Type B pancreatic cell (in vitro differentiated cells): ENCODE results near the gene VRK2. TPM values are rescaled to one million over a fixed set of nuclear protein-coding genes. Genes with fewer than 3 reads are reported as not detected.

ENCODE experiments used
- DNase-seq: peaks from one replicate; pipeline ENCODE4 v3.0.0; 2021; ENCODE audit warnings: mixed read lengths; ENCODE audit not compliant: unreplicated experiment; ENCODE audit errors: extremely low spot score
- H3K27ac Mint-ChIP-seq: 2 replicates; pipeline ENCODE4 v1.8.0; 2021; ENCODE audit warnings: mild to moderate bottlenecking, mixed read lengths
- H3K27me3 Mint-ChIP-seq: 2 replicates; pipeline ENCODE4 v1.8.0; 2021; ENCODE audit warnings: mixed read lengths
- H3K36me3 Mint-ChIP-seq: 2 replicates; pipeline ENCODE4 v1.8.0; 2021; ENCODE audit warnings: mixed read lengths
- H3K4me1 Mint-ChIP-seq: one replicate; pipeline ENCODE4 v1.8.0; 2021; ENCODE audit warnings: mixed read lengths; ENCODE audit not compliant: unreplicated experiment
- H3K4me3 Mint-ChIP-seq: 2 replicates; pipeline ENCODE4 v1.8.0; 2021; ENCODE audit warnings: mild to moderate bottlenecking, mixed read lengths
- H3K9me3 Mint-ChIP-seq: 2 replicates; pipeline ENCODE4 v1.8.0; 2021; ENCODE audit warnings: mixed read lengths
- CTCF ChIP-seq: fragments of 200-600 bp; sonication (generic); conservative IDR thresholded peaks from 2 replicates; pipeline ENCODE4 v1.5.0; 2021; ENCODE audit warnings: antibody characterized with exemption, mild to moderate bottlenecking
- total RNA-seq: library from RNA; stranded (reverse); gene quantifications from 2 replicates; pipeline ENCODE4 v1.2.1, GENCODE V29; 2021; ENCODE audit warnings: low replicate concordance

Gene VRK2
- total RNA-seq, 1 donor from 2014 or later = 17.7 TPM

DNA sequence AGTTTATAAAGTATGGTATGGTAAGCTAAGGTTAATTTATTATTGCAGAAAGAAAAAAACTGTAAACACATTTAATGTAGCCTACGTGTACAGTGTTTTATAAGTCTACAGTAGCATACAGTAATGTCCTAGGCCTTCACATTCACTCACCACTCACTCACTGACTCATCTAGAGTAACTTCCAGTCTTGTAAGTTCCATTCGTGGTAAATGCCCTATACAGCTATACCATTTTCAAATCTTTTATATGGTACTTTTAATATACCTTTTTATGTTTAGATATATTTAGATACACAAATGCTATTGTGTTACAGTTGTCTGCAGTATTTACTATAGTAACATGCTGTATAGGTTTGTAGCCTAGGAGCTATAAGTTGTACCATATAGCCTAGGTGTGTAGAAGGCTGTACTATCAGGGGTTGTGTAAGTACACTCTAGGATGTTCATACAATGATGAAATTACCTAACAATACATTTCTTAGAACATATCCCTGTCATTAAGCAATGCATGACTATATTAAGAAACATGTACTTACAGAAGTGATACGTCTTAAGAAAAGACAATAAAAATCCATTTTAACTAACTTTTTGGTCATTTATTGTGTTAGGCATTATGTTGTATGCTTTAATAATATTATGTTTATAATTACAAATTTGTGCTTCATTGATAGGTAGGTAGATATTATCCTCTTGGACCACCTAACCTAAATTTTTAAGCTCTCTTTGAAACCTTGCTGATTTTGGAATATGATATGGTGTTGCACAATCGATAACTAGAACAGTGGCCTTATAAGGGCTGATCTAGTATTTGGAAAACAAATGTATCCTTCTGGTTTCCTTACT, 51.9 kb downstream of the VRK2 start:
- H3K9me3 Mint-ChIP-seq = no peaks in the 10 kb centered on the region
- no peaks in the 10 kb centered on the region for H3K4me1 Mint-ChIP-seq
- H3K27ac Mint-ChIP-seq = no peak overlapping the region
- no peak for TF ChIP-seq CTCF
- no peaks in the 10 kb centered on the region for H3K27me3 Mint-ChIP-seq
- H3K4me3 Mint-ChIP-seq = no peak overlapping the region
- H3K36me3 Mint-ChIP-seq = no peaks in the 10 kb centered on the region
- DNase-seq = no peak

GRCh38 chr2:58099096-58099769, 52.6 kb downstream of the VRK2 start:
- Mint-ChIP-seq H3K36me3 (no peaks in the 10 kb centered on the region), H3K4me1 (no peaks in the 10 kb centered on the region), H3K27ac (no peak overlapping the region), H3K4me3 (no peak overlapping the region), H3K9me3 (no peaks in the 10 kb centered on the region), H3K27me3 (no peaks in the 10 kb centered on the region)
- DNase-seq = no peak
- TF ChIP-seq CTCF = no peak

GRCh38 chr2:58101500-58101899, 54.9 kb downstream of the VRK2 start:
- no peak for DNase-seq

DNA sequence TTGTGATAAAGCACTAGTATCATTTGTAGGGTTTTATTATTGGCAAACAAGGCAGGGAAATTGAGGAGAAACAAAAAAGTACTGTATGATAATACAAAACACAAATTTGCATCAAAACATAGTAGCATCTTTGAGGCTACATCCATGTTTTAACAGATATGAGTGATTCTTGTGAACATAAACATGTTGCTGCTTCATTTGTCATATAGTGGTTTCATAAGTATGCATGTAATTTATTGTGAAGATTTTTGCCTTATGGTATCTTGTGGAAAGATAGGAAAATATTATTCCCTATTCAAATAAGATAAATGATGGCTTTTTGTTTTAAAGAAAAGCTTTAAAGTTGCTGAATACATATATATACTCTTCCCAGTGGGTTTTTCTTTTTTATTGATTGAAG, 60.3 kb downstream of the VRK2 start:
- peaks cover 4% of the 10 kb centered on the region for H3K4me1 Mint-ChIP-seq
- no peaks in the 10 kb centered on the region for H3K27me3 Mint-ChIP-seq
- DNase-seq = no peak
- TF ChIP-seq CTCF = no peak
- H3K9me3 Mint-ChIP-seq = no peaks in the 10 kb centered on the region
- no peak overlapping the region for H3K27ac Mint-ChIP-seq
- H3K36me3 Mint-ChIP-seq = peaks cover 6% of the 10 kb centered on the region
- H3K4me3 Mint-ChIP-seq = no peak overlapping the region

More at GRCh38 chr2:58101500-58101899, 54.9 kb downstream of the VRK2 start:
- Mint-ChIP-seq H3K9me3 (no peaks in the 10 kb centered on the region), H3K27ac (no peak overlapping the region), H3K27me3 (no peaks in the 10 kb centered on the region), H3K36me3 (no peaks in the 10 kb centered on the region), H3K4me1 (no peaks in the 10 kb centered on the region), H3K4me3 (no peak overlapping the region)
- TF ChIP-seq CTCF = no peak

DNA sequence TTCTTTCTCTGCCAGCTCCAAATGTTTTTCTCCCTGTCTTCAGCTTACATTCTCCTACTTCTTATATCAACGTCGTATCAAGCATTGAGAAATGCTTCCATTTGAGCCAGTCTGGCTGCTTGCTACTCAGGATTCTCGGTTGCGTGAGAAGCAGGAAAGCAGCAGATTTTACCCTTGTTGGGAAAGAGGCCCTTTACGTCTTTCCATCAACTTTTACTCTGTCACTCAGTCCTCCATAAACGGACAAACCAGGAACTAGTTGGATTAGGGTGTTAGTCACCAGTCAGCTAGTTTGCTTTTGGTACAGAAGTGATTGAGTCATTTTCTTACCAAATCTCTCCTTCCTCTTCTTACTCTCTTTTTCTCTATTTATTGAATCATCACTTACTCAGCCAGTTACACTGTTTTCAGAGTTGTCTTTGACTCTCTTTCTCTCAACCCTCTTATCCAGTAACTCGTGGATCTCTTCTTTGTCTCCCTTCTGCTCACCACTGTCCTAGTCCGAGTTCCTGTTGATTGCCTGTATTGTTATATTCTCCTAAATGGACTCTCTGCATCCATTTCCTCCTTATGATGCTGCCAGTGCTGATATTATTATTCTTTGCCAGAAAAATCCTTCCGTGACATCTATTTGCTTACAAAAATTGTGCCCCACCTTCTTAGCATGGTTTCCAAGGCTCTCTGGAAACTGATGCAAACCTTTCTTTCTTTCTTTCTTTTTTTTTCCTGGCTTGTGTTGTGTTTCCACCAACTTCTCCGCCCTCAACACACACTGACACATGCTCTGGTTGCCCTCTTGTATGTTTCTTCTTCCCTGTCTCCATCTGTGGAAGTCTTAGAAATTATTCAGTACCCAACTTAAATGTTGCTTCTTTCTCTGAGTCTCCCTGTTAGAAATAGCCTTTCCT, 61.5 kb downstream of the VRK2 start:
- Mint-ChIP-seq H3K4me1 (peaks cover 4% of the 10 kb centered on the region), H3K36me3 (peaks cover 11% of the 10 kb centered on the region), H3K27ac (peak overlapping the region; percentile 27), H3K4me3 (no peak overlapping the region), H3K9me3 (no peaks in the 10 kb centered on the region), H3K27me3 (no peaks in the 10 kb centered on the region)
- TF ChIP-seq CTCF = no peak
- no peak for DNase-seq
